ENCODE measurements around the gene KPNA3. TPM values are rescaled to one million over a fixed set of nuclear protein-coding genes. Genes with fewer than 3 reads are reported as not detected.

KPNA3 gene
- total RNA-seq, 1 experiment from 2014 or later, result 34.7 TPM

- Histone ChIP-seq H3K36me3 (peaks cover 37% of the 10 kb centered on the region), H3K4me3 (no peak overlapping the region), H3K9me3 (no peaks in the 10 kb centered on the region; the same call in 1 of the 2 replicates), H3K27me3 (no peaks in the 10 kb centered on the region)
- no peak for DNase-seq
Observed at GRCh38 chr13:49670828-49671227, 121.7 kb downstream of the KPNA3 start.

GRCh38 chr13:49669735-49670309 lies 122.7 kb downstream of the KPNA3 start:
- H3K4me3 ChIP-seq, result no peak overlapping the region
- H3K9me3 ChIP-seq, result no peaks in the 10 kb centered on the region; the same call in 1 of the 2 replicates
- DNase-seq, result peak; percentile 61

GRCh38 chr13:49667773-49668172 lies 124.7 kb downstream of the KPNA3 start:
- DNase-seq, result peak; percentile 91
- Histone ChIP-seq H3K27me3 (no peaks in the 10 kb centered on the region), H3K36me3 (peaks cover 36% of the 10 kb centered on the region), H3K9me3 (no peaks in the 10 kb centered on the region), H3K4me3 (no peak overlapping the region)

More at GRCh38 chr13:49669735-49670309, 122.7 kb downstream of the KPNA3 start:
- Histone ChIP-seq H3K36me3 (peaks cover 37% of the 10 kb centered on the region), H3K27me3 (no peaks in the 10 kb centered on the region)

- no peak overlapping the region for H3K4me3 ChIP-seq
- no peaks in the 10 kb centered on the region for H3K9me3 ChIP-seq
- DNase-seq, result no peak
- no peaks in the 10 kb centered on the region for H3K27me3 ChIP-seq
- peaks cover 43% of the 10 kb centered on the region for H3K36me3 ChIP-seq
Observed at GRCh38 chr13:49664606-49665005, 127.9 kb downstream of the KPNA3 start.

GRCh38 chr13:49657241-49657641 lies 135.2 kb downstream of the KPNA3 start:
- peaks cover 12% of the 10 kb centered on the region for H3K36me3 ChIP-seq
- H3K4me3 ChIP-seq, result no peak overlapping the region
- H3K27me3 ChIP-seq, result no peaks in the 10 kb centered on the region
- no peaks in the 10 kb centered on the region for H3K9me3 ChIP-seq
- no peak for DNase-seq

- peak; percentile 30 for DNase-seq
- Histone ChIP-seq H3K9me3 (no peaks in the 10 kb centered on the region), H3K4me3 (no peak overlapping the region), H3K36me3 (peaks cover 9% of the 10 kb centered on the region), H3K27me3 (no peaks in the 10 kb centered on the region)
Observed at GRCh38 chr13:49655906-49656305, 136.6 kb downstream of the KPNA3 start.

- H3K27me3 ChIP-seq, result no peaks in the 10 kb centered on the region
- no peaks in the 10 kb centered on the region for H3K9me3 ChIP-seq
- peaks cover 9% of the 10 kb centered on the region for H3K36me3 ChIP-seq
- DNase-seq, result no peak
- H3K4me3 ChIP-seq, result no peak overlapping the region
Observed at GRCh38 chr13:49654011-49654410, 138.5 kb downstream of the KPNA3 start.

- Histone ChIP-seq H3K9me3 (no peaks in the 10 kb centered on the region), H3K27me3 (no peaks in the 10 kb centered on the region)
- no peak for DNase-seq
Observed at GRCh38 chr13:49653478-49653877, 139.0 kb downstream of the KPNA3 start.

GRCh38 chr13:49652355-49653305 lies 139.9 kb downstream of the KPNA3 start:
- Histone ChIP-seq H3K4me3 (no peak overlapping the region), H3K9me3 (no peaks in the 10 kb centered on the region), H3K27me3 (no peaks in the 10 kb centered on the region), H3K36me3 (peaks cover 4% of the 10 kb centered on the region)
- DNase-seq, result peak; percentile 24

More at GRCh38 chr13:49653478-49653877, 139.0 kb downstream of the KPNA3 start:
- Histone ChIP-seq H3K36me3 (peaks cover 9% of the 10 kb centered on the region), H3K4me3 (no peak overlapping the region)

GRCh38 chr13:49651570-49652354 lies 140.7 kb downstream of the KPNA3 start:
- Histone ChIP-seq H3K4me3 (no peak overlapping the region), H3K27me3 (no peaks in the 10 kb centered on the region), H3K9me3 (no peaks in the 10 kb centered on the region), H3K36me3 (peaks cover 4% of the 10 kb centered on the region)
- no peak for DNase-seq

- DNase-seq, result peak; percentile 74
- Histone ChIP-seq H3K27me3 (no peaks in the 10 kb centered on the region), H3K9me3 (no peaks in the 10 kb centered on the region), H3K36me3 (no peaks in the 10 kb centered on the region; the same call in none of the 2 replicates), H3K4me3 (no peak overlapping the region)
Observed at GRCh38 chr13:49649963-49650312, 142.5 kb downstream of the KPNA3 start.

Other genes with a start within 250 kb of the KPNA3 start
- 3.6 and 4.3 TPM in 2 replicates for gene RCBTB1, start 207.1 kb downstream of the KPNA3 start, total RNA-seq (2014; rRNA removed; shearing (Covaris generic); ENCODE audit: low replicate concordance)
- gene ARL11, start 164.2 kb downstream of the KPNA3 start, total RNA-seq (2014; rRNA removed; shearing (Covaris generic); ENCODE audit: low replicate concordance), result not detected in 2 replicates
- 231 and 270 TPM in 2 replicates for gene EBPL, start 101.2 kb downstream of the KPNA3 start, total RNA-seq (2014; rRNA removed; shearing (Covaris generic); ENCODE audit: low replicate concordance)
- gene SPRYD7, start 143.7 kb upstream of the KPNA3 start, total RNA-seq (2014; rRNA removed; shearing (Covaris generic); ENCODE audit: low replicate concordance), result 14.8 and 28.1 TPM in 2 replicates
- gene TRIM13, start 204.4 kb upstream of the KPNA3 start, total RNA-seq (2014; rRNA removed; shearing (Covaris generic); ENCODE audit: low replicate concordance), result 13.1 and 16.9 TPM in 2 replicates
- 5.6 TPM in 1 of 2 replicates, not detected in the other for gene KCNRG, start 222.8 kb upstream of the KPNA3 start, total RNA-seq (2014; rRNA removed; shearing (Covaris generic); ENCODE audit: low replicate concordance)